ENCODE data around the gene AQP7.
"Not testable (repeated sequence)": the region's sequence is repeated elsewhere in the genome, so short reads cannot be mapped to it uniquely, and the experiment has no call there.

AQP7 gene

GRCh38 chr9:33402371-33402770 lies at the start of gene AQP7:
Gene AQP7, minus strand, starts transcription at chr9:33402568. Its CDS starts 1,306 bp downstream, at chr9:33401262.
- not testable (repeated sequence) for DNase-seq (ENCODE audit: low read depth, low spot score)

DNA sequence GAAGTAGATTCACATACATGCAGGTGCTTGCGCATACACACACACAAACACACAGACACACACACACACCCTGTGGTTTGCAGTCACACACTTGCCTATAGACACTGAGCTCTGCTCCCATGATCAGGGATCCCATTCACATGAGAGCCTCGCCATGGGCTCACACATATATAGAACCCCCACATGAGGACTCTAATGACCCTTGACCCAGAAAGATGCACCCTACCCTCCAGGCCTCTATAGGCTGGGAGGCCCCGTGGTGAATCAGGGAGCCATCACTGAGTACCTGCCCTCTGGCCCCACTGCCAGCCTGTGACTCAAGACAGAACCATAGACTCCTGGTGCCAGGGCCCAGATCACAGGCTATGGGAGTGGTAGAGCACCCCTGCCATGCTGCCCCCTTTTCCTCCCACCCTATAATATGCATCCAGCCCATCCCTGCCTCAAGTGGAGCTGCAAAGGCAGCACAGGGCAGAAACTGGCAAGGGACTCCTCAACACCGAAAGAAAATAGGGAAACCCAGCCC lies 48.3 kb upstream of the AQP7 start:
- DNase-seq (ENCODE audit: low read depth, low spot score), result no peak

GRCh38 chr9:33449715-33450114 lies 47.3 kb upstream of the AQP7 start:
- DNase-seq (ENCODE audit: low read depth, low spot score), result no peak

DNA sequence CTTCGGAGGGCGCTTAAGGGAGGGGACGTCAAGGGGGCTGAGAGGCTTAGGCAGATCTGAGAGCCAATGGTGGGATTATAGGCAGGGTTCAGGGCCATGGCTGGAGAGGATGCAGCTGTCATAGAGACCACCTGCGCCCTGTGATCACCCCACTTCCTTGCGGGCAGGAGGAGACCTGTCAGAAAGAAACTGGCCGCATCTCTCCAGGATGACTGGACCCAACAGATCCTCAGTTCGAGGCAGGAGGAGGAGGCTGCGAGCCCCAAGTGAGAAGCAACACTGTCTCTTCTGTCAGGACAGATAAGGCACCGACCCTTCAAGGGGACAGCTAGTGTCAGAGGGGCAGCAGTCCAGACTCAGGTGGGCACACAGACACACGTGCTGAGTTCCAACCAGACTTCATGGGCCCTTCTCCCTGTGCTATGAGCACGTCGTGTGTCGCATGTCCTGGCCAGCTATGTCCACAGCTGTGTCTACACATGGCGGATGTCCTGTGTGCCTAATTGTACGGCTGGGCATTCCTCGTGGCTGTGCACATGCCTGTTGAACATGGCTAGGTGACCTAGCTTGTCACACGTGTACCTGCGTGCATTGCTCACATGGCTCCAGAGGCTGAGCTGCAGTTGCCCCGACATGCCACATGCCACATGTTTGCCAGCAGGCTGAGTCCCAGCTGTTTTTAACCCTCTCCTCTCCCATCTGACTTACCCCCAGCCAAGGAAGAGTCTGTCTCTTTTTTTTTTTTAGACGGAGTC lies 45.6 kb upstream of the AQP7 start:
- DNase-seq (ENCODE audit: low read depth, low spot score), result no peak

- DNase-seq (ENCODE audit: low read depth, low spot score), result peak; percentile 33
Observed at GRCh38 chr9:33446946-33447798, 44.8 kb upstream of the AQP7 start, which contains the start of gene AQP3. Gene AQP3, minus strand, starts transcription at chr9:33447593. Its CDS starts 63 bp downstream, at chr9:33447530.

- DNase-seq (ENCODE audit: low read depth, low spot score), result no peak
Observed at GRCh38 chr9:33446240-33446945, 44.0 kb upstream of the AQP7 start.

DNA sequence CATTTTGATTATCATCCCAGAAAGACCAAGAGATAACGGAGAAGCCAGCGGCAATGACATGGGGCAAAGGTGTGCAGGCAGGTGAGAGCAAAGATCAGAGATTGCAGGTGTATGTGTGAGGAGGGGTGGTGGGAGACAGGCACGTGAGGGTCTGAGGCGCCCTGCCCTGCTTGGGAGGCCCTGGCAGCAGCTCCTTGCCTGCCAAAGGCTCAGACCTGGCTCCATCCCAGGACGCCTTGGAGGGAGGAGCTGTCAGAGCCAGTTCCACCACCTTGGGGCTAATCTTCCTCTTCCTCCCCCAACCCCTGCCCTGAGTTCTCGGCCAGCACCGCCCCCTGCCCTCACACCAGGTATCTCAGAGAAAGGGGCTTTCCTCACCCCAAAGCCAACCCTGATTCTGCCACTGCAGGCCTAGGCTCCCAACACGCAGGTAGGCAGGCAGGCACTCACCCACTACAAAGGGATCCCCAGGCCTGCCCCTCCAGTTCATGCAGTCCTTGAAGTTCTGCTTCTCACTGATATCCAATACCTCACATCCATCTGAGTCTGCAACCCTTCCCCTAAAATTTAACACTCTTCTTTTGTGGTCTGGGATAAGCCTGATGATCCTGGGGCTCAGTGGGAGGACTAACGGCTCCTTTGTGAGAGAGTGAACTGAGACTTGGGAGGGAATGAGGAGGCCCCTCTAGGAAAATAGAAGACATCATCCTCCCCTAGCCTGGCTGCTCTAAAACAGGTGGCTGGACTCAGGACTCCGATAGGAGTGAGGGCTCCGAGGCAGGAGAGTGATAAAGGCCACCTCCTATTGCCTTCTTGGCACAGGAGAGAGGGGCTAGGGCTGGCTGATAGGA lies 43.2 kb upstream of the AQP7 start:
- no peak for DNase-seq (ENCODE audit: low read depth, low spot score)

- DNase-seq (ENCODE audit: low read depth, low spot score), result no peak
Observed at GRCh38 chr9:33443464-33444154, 41.2 kb upstream of the AQP7 start.

- no peak for DNase-seq (ENCODE audit: low read depth, low spot score)
Observed at GRCh38 chr9:33443047-33443446, 40.7 kb upstream of the AQP7 start.

GRCh38 chr9:33442125-33442524 lies 39.8 kb upstream of the AQP7 start:
- DNase-seq (ENCODE audit: low read depth, low spot score), result no peak

- no peak for DNase-seq (ENCODE audit: low read depth, low spot score)
Observed at GRCh38 chr9:33440609-33441008, 38.2 kb upstream of the AQP7 start.

GRCh38 chr9:33440204-33440603 lies 37.8 kb upstream of the AQP7 start:
- no peak for DNase-seq (ENCODE audit: low read depth, low spot score)

GRCh38 chr9:33439731-33440130 lies 37.4 kb upstream of the AQP7 start:
- DNase-seq (ENCODE audit: low read depth, low spot score), result no peak

DNA sequence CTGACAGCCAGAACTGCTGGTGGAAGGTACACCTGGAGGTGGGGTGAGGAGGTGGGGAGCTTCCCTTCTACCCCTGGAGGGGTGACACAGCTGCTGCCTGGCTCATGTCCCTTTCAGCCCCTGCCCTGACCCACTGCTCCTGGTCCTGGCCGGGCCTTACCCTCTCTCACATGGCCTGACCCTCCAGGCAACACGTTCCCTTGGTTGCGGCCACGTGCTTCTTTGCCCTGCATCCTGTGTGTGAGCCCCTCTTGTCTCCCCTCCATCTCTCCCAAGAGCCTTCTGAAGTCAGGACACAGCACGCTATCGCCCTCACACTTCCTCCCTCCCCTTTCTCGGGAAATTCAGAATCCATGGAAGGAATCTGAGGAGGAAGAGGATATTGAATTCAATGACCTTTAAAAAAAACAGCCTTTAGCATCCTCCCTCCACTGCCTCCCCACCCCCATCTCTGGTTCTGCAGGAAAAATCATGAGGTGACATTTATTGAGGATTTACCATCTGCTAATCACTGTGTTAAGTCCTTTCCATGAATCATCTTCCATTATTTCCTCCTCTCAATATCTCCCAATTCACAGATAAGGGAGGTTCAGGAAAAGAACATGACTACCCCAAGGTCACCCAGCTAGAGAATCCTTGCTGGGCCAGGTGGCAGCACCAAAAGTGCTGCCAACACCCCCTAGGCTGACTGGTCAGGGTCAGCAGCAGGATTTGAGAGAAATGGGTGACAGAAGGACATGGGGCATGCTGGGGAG lies 36.7 kb upstream of the AQP7 start:
- no peak for DNase-seq (ENCODE audit: low read depth, low spot score)

- no peak for DNase-seq (ENCODE audit: low read depth, low spot score)
Observed at GRCh38 chr9:33437898-33438297, 35.5 kb upstream of the AQP7 start.

GRCh38 chr9:33437205-33437604 lies 34.8 kb upstream of the AQP7 start:
- DNase-seq (ENCODE audit: low read depth, low spot score), result no peak

DNA sequence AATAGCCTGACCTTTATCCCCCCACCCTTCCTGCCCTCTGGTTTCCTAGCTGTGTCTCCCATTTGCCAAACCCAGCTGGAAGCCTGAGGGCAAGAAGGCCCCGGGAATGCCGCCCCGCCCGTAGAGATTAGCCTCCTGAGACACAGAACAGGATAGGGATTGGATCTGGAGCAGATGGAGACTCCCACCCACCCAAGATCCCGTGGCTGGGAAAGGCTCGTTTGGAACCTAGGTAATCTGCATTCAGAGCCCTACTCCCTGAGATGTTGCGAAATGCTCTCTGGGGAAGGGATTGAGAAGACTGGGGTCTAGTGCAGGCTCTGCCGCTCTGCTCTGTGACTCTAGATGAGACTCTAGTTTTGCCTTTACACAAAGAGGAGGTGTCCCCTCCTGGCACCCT lies 34.1 kb upstream of the AQP7 start:
- no peak for DNase-seq (ENCODE audit: low read depth, low spot score)

DNA sequence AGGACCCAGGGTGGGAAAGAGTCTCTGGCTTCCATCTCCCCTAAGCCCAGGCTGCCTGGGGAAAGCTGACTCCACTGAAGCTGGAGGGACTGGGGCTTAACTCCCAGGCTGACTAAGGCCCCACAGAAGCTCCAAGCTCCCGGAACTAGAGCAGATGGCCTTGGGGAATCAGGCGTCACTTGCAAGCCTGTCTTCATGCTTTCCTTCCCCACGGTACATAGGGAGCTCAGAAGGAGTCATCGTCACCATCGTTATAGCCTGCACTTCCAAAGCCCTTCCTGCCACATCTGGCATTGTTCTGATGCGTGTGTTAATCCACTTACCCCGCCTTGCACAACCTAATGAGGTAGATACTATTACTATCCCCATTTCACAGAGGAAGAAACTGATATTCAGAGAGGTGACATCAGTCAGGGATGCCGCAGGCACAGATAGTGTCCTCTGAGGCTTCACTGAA lies 33.5 kb upstream of the AQP7 start:
- no peak for DNase-seq (ENCODE audit: low read depth, low spot score)

GRCh38 chr9:33434317-33435105 lies 32.1 kb upstream of the AQP7 start:
- DNase-seq (ENCODE audit: low read depth, low spot score), result no peak

Measured in iPS DF 19.7 (cell line).